Sigmoid colon (tissue), 7 donors: Measurements from ENCODE around the gene USP43. TPM values are rescaled to one million over a fixed set of nuclear protein-coding genes. Genes with fewer than 3 reads are reported as not detected.

Experiments used
- DNase-seq: peaks from one replicate; pipeline ENCODE4 v3.0.0-alpha.2; 2019
- H3K27ac ChIP-seq, 4 donors: fragments of 200-600 bp; sonication (generic); one replicate each; pipeline ENCODE4 v1.5.1; 2016 to 2019; ENCODE audit warnings: mild to moderate bottlenecking in 1 of 4
- H3K27me3 ChIP-seq, 3 donors: fragments of 200-600 bp; sonication (generic); one replicate each; pipeline ENCODE4 v1.5.1; 2019; ENCODE audit warnings: mild to moderate bottlenecking in 1 of 3
- H3K36me3 ChIP-seq, 4 donors: fragments of 200-600 bp; sonication (generic); one replicate each; pipeline ENCODE4 v1.5.1; 2016 to 2019
- H3K4me1 ChIP-seq, 4 donors: fragments of 200-600 bp; sonication (generic); one replicate each; pipeline ENCODE4 v1.5.1; 2017 to 2019
- H3K4me3 ChIP-seq, 4 donors: fragments of 200-600 bp; sonication (generic); one replicate each; pipeline ENCODE4 v1.5.1; 2017 to 2019; ENCODE audit warnings: mild to moderate bottlenecking in 2 of 4, moderate library complexity in 1 of 4
- H3K9me3 ChIP-seq, 4 donors: fragments of 200-600 bp in 3 of 4; sonication (generic) in 3 of 4; one replicate each; pipeline versions ENCODE4 v1.5.1 to v1.6.1; 2013 to 2019
- CTCF ChIP-seq, 4 experiments: fragments of 450-650 bp in 3 of 4; fragments of 200-600 bp in 1 of 4; IDR thresholded peaks; one replicate each; pipeline ENCODE4 v1.5.1; 2016 to 2019; ENCODE audit warnings: antibody characterized with exemption in 4 of 4, mild to moderate bottlenecking in 3 of 4, moderate library complexity in 2 of 4
- EP300 ChIP-seq, 4 donors: sonication (generic); formaldehyde crosslinking; IDR thresholded peaks; one replicate each; pipeline ENCODE4 v1.6.1; 2017; ENCODE audit warnings: antibody characterized with exemption in 4 of 4
- POLR2A ChIP-seq, 2 donors: fragments of 450-650 bp; IDR thresholded peaks; one replicate each; pipeline ENCODE4 v1.6.1; 2016; ENCODE audit warnings: antibody characterized with exemption in 2 of 2, mild to moderate bottlenecking in 2 of 2, moderate library complexity in 2 of 2
- POLR2AphosphoS5 ChIP-seq, 4 donors: sonication (generic); formaldehyde crosslinking; IDR thresholded peaks; one replicate each; pipeline ENCODE4 v1.6.1; 2017; ENCODE audit warnings: antibody characterized with exemption in 4 of 4
- WGBS, 2 donors: extraction: QIAGEN DNeasy Blood & Tissue Kit; methylation state at CpG; one replicate each; pipeline ENCODE4 v1.1.7; 2013; 5-methylcytosine and 5-hydroxymethylcytosine counted together
- intact Hi-C: fragments of 100-400 bp; cut with DNase I; formaldehyde crosslinking; loops from one replicate; pipeline ENCODE4 v1.15.1; 2023
- polyA plus RNA-seq, 3 donors: library from polyadenylated mRNA; stranded (reverse); fragments of 200-250 nt; gene quantifications; one replicate each; pipeline ENCODE4 v1.2.3, GENCODE V29; 2013
- total RNA-seq, 4 donors: library from RNA; depleted of rRNA; stranded (reverse); fragments of >200 nt; gene quantifications; one replicate each; pipeline ENCODE4 v1.1.0, GENCODE V29; 2016
- donor health status: healthy with polysubstance abuse.
- donor health status: Bipolar disorder and iron deficiency.
- donor health status: healthy.

USP43 gene
- total and polyA plus RNA-seq, 7 donors: under 0.01 to 6.9 (median 4.2) TPM; not detected in 2

- WGBS, 2 donors: 48 to 80% methylated on average over 6 of the region's 6 CpGs
- DNase-seq: no peak
- intact Hi-C loops: no loop called here
Measured at GRCh38 chr17:9669551-9670008, 24.3 kb downstream of the USP43 start.

DNA sequence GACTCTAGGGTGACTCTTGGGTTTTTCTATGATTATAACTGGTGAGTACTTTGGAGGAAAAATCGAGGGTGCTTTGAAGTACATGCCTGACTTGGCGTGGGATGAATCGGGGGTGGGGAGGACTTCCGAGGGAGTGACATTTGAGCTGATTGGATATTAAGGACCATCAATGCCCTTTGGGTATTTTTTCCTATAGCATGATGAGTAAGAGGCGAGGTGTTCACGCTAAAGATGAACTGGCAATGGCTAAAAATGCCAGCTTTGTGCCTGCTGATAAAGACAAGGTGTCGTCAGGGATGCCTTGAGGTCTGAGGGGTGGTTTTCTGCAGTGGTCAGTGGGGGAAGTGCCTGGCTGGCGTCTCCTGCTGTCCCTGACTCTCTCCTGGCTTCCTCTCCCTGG lies 25.3 kb downstream of the USP43 start:
- Histone ChIP-seq H3K36me3 (no peaks in the 10 kb centered on the region), H3K4me1 (no peaks in the 10 kb centered on the region), H3K9me3 (peaks cover 0 to 2% (median 0%) of the 10 kb centered on the region in 4 donors), H3K27me3 (peaks cover 0 to 4% (median 0%) of the 10 kb centered on the region in 3 donors), H3K27ac (no peak overlapping the region), H3K4me3 (no peak overlapping the region)
- no peak for TF ChIP-seq POLR2AphosphoS5 (IDR thresholded peaks at IDR 0.05)
- no peak for TF ChIP-seq EP300 (IDR thresholded peaks at IDR 0.05)
- TF ChIP-seq CTCF (IDR thresholded peaks at IDR 0.05): no peak
- TF ChIP-seq POLR2A (IDR thresholded peaks at IDR 0.05): no peak
- WGBS, 2 donors: 85 to 88% methylated on average over 8 of the region's 8 CpGs
- DNase-seq: no peak
- intact Hi-C loops: no loop called here

More at GRCh38 chr17:9669551-9670008, 24.3 kb downstream of the USP43 start:
- Histone ChIP-seq H3K27me3 (peaks cover 0 to 4% (median 0%) of the 10 kb centered on the region in 3 donors), H3K4me1 (no peaks in the 10 kb centered on the region), H3K9me3 (peaks cover 0 to 2% (median 0%) of the 10 kb centered on the region in 4 donors), H3K27ac (no peak overlapping the region), H3K4me3 (no peak overlapping the region), H3K36me3 (no peaks in the 10 kb centered on the region)
- no peak for TF ChIP-seq CTCF (IDR thresholded peaks at IDR 0.05)

- intact Hi-C loops: no loop called here
- WGBS, 2 donors: 78 to 81% methylated on average over 4 of the region's 4 CpGs
Measured at GRCh38 chr17:9671559-9671958, 26.2 kb downstream of the USP43 start.

DNA sequence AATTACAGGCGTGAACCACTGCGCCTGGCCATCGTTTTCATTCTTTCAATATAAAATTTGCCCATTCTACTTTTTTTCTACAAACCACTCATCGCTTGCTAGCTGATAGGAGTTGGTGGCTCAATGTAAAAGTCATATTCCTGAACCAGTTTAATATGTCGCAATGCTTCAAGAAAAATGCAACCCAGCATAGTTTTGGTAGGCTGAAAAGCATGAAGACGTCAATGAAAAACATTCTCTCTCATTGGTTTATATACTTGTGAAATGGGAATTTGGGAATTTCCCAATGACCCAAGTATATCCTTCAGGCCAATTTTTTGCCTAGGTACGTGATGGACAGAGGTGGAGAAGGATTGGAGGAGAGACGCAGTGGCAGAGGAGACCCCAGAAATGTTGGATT lies 26.9 kb downstream of the USP43 start:
- no peak for TF ChIP-seq POLR2AphosphoS5 (IDR thresholded peaks at IDR 0.05)
- no peak for TF ChIP-seq POLR2A (IDR thresholded peaks at IDR 0.05)
- no peak for TF ChIP-seq CTCF (IDR thresholded peaks at IDR 0.05)
- no peak for TF ChIP-seq EP300 (IDR thresholded peaks at IDR 0.05)
- intact Hi-C loops: no loop called here

More at GRCh38 chr17:9671559-9671958, 26.2 kb downstream of the USP43 start:
- H3K27ac ChIP-seq: no peak overlapping the region
- DNase-seq: no peak
- H3K4me1 ChIP-seq: no peaks in the 10 kb centered on the region
- no peak overlapping the region for H3K4me3 ChIP-seq
- H3K27me3 ChIP-seq: peaks cover 0 to 4% (median 0%) of the 10 kb centered on the region in 3 donors
- H3K36me3 ChIP-seq: no peaks in the 10 kb centered on the region
- TF ChIP-seq POLR2A (IDR thresholded peaks at IDR 0.05): no peak
- no peak for TF ChIP-seq EP300 (IDR thresholded peaks at IDR 0.05)
- no peak for TF ChIP-seq POLR2AphosphoS5 (IDR thresholded peaks at IDR 0.05)
- TF ChIP-seq CTCF (IDR thresholded peaks at IDR 0.05): no peak
- H3K9me3 ChIP-seq: no peaks in the 10 kb centered on the region

GRCh38 chr17:9672691-9673090 lies 27.4 kb downstream of the USP43 start:
- Histone ChIP-seq H3K4me1 (no peaks in the 10 kb centered on the region), H3K27ac (no peak overlapping the region), H3K36me3 (no peaks in the 10 kb centered on the region), H3K27me3 (peaks cover 0 to 4% (median 0%) of the 10 kb centered on the region in 3 donors), H3K9me3 (no peaks in the 10 kb centered on the region), H3K4me3 (no peak overlapping the region)
- 91 to 95% methylated on average over 6 of the region's 6 CpGs for WGBS, 2 donors
- intact Hi-C loops: no loop called here
- TF ChIP-seq POLR2AphosphoS5 (IDR thresholded peaks at IDR 0.05) (no peak), POLR2A (IDR thresholded peaks at IDR 0.05) (no peak), EP300 (IDR thresholded peaks at IDR 0.05) (no peak), CTCF (IDR thresholded peaks at IDR 0.05) (no peak)
- DNase-seq: no peak

More for the DNA sequence above, 26.9 kb downstream of the USP43 start:
- Histone ChIP-seq H3K4me3 (no peak overlapping the region), H3K27me3 (peaks cover 0 to 4% (median 0%) of the 10 kb centered on the region in 3 donors), H3K4me1 (no peaks in the 10 kb centered on the region), H3K9me3 (no peaks in the 10 kb centered on the region), H3K27ac (no peak overlapping the region), H3K36me3 (no peaks in the 10 kb centered on the region)
- no peak for DNase-seq
- 89 to 94% methylated on average over 8 of the region's 8 CpGs for WGBS, 2 donors
